Right forelimb (tissue), 1 donor: ENCODE data around the gene KCNJ18.
"Not testable (repeated sequence)": the region's sequence is repeated elsewhere in the genome, so short reads cannot be mapped to it uniquely, and the experiment has no call there.

Experiments used
- DNase-seq: peaks from one replicate; pipeline ENCODE4 v3.0.0-alpha.2; 2018

The KCNJ18 gene

DNA sequence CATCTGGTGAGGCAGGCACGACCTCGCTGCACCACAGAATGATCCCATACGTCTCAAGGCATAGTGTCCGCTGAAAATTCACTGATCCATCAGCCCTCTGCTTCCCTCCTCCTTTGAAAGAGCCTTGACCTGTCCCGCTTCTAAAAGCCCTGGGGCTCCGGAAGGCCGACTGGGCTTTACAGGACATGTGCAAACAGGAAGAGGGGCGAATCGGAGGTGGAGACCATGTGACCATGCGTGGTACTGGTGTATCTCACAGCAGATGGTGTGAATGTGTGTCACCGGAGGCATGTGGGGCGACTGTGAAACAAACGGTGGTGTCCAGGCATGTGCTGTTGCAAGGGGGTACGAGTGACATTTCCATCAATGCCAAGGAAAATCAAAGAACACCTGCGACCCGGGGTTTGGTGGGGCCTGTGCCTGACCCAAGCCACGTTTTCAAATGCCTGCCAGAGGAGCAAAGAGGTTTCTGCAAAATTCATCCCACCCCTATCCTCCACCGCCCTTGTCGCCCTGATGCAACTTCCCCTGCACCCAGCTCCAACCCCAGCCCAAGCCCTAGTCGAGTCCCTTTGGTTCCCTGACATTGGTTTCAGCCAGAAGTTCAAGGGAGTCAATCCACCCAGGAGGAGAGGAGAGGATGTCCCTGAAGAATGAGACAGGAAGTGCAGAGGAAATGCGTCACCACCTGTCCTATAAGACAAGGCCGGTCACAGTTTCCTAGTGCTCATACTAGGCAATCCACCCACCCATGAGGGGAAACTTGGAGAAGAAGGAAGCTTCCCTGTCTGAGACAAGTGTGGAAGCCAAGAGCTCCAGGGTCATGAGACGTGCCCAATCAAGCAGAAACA is 5.9 kb upstream of the KCNJ18 start:
- DNase-seq, result no peak

DNA sequence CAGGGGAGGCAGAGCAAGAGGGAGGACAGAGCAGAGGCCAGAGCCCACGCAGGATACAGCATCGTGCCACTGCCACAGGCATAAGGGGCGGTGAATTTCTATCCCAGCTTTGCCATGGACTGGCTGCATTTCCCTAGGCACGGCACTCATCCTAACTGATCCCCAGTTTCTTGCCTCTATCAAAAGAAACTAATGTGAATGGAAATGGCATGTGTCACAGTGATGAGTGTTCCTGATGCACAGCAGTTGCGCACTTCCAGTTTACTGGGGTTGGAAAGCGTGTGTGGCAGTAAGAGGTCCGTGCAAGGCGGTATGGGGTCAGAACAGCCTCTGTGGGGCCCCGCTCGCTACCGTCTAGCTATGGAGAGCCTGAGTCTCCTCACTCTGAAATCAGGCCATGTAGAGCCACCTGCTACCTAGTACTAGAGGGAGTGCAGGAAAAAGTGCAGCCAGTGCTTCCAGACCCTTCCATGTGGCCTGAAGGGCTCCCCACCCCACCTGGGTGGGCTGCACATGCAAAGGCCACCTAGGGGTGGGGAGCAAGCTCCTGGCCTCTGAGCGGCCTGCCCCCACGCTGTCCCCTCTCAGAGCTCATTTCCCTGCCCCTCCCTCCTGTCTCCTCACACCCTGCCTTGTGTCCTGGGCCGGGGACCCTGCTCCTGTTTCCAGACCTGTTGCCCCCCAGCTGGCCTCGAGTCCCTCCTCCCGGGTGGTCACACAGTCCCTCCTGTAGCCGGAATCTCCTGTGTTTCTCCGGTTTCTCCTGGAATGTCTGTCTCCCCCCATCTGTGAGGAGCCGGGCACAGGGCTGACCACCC is 5.0 kb upstream of the KCNJ18 start:
- DNase-seq, result no peak

DNA sequence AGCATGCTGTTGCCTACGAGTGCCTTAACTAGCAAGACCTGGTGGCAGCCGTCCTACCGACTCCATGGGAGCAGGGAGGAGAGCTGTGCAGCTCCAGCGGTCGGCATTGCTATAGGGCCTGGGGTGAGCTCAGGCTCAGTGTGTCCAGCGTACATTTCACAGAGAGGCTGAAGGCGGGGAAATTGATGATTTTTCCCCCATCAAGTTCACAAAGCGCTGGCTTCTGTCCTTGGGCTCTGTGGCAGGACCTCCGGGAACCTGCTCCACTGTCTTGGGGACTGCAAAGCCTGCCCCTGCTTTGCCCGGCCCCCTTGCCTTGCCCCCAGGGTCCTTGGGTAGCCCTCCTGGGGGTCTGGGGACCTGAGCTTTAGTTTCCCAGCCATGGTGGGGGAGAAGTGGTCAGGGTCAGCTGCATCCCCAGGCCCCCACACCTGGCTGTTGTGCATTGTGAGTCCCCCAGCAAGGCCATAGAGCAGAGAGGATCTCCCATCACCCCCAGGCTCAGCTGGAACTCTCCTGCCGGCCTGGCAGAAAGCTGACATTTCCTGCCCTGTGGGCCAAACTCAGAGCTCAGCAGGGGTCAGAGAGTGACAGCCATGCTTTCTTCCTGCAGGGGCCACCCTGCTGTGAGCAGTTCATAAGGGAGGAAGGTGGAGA is 3.9 kb upstream of the KCNJ18 start:
- no peak for DNase-seq

DNA sequence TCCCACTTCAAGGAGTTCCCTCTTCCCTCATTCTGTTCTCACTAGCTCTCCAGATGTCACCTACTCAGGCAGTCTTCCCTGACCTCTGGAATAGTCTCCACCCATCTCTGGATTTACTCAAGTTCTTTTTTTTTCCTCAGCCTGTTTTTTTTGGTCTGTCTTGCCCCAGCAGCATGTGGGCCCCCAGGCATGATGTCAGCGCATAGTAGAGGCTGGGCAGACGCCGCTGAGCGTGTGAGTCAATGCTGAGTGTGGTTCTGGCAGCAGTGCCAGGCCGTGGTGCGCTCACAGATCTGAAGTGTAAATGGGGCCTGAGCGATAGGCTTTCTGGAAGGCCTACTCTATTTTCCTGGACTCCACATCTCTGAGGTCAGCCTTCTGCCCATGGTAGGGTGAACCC is 2.7 kb upstream of the KCNJ18 start:
- DNase-seq, result no peak

DNA sequence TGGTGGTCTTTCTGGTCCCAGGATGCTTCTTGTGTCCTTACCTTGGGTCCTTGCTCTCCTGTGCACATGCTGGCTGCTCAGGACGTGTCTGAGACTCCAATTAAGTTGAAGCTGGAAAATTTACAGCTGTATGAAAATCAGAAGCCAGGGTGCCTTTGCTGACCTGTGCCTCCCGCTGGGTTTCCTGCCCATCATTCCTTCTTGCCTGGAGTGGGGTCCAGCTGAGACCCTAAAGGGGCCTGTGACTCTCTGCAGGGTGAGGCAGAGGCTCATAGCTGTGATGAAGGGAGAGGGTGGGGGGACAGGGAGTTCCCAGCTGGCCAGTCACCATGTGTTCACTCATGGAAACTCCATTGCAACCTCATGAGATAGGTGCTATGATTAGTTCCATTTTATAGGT is 1.5 kb upstream of the KCNJ18 start:
- DNase-seq, result not testable (repeated sequence)

DNA sequence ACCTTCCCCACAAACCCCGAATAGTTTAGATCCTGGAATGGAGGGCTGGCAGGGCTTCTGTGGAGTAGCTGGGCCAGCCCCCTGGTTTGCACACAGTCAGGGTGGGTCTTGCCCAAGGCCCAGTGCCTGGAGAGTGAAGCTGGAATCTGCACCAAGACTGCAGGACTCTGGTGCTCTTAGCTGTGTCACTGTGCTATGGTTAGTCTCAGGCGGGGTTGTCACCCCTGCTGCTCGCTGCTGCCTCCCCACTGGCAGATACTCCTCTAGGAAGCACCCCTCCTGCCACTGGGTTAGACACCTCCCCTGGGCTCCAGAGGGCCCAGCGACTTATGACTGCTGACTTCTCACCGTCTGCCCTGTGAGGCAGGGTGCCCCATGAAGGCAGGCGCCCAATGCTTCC is 842 bp upstream of the KCNJ18 start:
- not testable (repeated sequence) for DNase-seq

DNA sequence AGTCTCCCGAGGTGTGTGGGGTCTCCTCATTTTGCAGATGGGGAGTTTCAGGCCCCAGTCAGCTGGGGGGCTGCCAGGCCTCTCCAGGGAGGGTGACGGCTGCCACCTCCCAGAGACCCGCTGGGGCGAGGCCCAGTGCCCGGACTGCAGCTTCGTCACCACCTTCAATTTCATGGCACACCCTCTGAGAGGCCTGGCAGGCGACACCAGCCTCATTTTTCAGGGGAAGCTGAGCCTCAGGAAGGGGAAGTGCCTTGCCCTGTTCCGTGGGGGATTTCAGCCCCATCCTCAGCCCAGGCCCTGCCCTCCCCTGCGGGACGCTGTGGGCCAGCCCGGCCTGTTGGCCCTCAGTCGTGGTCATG is 362 bp downstream of the KCNJ18 start:
- not testable (repeated sequence) for DNase-seq

GRCh38 chr17:21693391-21693796 is 1.1 kb downstream of the KCNJ18 start:
- DNase-seq, result not testable (repeated sequence)

DNA sequence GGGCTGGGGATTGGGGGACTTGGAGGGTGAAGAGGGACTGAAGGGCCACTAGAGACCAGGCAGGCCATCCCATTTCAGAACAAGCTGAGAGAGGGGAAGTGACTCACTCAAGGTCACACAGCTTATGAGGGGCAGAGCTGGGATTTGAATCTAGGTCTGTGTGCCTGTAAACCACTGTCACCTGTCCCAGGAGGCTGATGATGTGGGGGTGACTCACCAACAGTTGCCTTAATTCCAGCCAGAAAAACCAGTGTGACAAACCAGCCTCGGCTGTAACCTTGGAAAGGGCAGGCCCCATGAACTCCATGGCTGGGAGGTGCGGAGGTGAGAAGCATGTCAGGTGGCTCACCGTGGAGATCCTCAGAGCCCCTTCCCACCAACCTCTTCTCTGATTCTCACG is 1.6 kb downstream of the KCNJ18 start:
- not testable (repeated sequence) for DNase-seq

DNA sequence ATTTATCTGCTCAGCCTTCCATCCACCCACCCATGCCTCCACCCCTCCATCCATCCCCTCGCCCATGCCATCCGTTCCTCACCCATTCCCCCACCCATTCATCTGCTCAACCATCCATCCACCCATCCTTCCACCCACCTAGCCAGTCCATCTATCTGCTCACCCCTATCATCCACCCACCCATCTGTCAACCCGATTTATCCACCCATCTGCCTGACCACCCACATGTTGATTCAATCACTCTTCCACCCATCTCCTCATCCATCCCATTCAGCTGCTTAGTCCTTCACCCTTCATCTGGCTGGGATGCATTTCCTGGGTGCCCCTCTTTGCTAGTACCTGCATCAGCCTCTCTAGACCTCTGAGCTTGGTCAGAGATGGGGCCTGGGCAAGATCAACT is 3.9 kb downstream of the KCNJ18 start:
- DNase-seq, result not testable (repeated sequence)

DNA sequence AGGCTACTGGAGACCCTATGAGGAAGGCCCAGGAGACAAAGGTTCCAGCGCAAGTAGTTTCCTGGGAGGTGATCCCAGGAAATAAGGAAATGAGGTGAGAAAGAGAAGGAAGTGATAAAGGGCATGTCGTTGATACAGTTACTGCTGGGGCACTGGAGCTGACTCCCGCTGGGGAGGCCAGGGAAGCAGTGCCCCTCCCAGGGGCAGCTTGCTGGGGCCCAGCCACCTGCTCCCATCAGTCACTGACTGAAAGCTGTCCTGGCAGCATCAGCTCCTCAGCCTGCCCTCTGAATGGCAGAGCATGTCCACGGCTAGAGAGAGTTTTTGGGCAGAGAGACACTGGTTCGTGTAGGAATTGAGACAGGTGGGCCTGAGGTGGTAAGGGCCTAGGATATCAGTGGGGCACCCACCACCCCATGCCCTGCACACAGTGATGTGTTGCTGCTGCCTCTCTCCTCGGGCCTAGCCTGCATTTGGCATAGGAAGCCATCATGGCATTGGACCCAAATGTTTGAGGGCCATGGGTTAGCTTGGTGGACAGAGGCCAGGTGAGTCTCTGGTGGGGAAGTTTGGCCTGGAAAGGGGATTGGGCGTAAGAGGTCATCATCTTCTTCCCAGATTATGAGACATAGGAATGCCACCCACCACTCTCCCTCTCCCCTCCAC is 4.7 kb downstream of the KCNJ18 start:
- not testable (repeated sequence) for DNase-seq

GRCh38 chr17:21697508-21697860 is 5.2 kb downstream of the KCNJ18 start:
- not testable (repeated sequence) for DNase-seq

DNA sequence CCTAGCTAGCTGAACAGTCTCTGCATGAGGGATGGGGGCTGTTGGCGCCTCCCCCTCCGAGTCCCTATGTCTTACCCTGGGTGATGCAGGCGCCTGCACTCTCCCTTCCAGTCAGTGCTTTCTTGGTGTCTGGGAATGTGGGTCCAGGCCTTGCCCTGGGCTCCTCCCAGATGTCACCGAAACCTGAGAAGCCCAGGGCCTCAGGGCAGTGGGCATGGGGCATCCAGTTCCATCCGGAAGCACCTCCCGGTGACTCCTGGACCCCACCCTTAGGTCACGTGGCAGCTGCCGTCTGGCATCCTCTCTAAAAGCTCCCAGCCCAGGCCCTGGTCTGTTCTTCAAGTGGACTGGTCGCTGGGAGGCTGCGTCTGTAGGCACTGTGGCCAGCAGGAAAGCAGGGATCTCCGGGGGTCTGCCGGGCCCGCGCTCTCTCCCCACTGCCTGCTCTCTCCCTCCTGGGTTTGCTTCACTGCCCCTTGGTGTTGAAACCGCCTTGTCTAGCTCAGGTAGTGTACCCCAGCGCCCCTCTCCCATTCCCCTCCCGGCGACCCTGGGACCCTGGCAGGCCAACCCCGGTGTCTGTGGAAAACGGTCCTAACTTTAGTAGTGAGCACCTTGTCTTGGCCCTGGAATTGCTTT is 6.2 kb downstream of the KCNJ18 start:
- not testable (repeated sequence) for DNase-seq

DNA sequence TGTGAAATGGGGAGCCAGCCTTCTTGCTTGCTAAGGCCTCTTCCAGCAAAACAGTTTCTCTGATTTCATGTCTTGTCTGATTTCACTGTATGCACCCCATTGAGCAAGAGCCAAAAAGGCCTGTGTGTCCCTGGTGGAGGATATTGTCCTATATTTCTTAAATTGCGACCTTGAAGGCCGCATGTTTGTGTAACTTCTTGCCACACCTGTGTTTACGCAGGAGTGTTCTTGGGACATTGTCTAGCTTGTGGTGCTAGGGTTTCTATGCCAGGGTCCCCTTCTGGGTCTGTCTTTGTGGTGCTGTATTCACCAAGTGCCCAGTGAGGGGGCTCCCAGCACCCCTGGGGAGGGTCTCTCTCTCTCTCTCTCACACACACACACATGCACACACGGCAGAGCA is 6.8 kb downstream of the KCNJ18 start:
- not testable (repeated sequence) for DNase-seq

DNA sequence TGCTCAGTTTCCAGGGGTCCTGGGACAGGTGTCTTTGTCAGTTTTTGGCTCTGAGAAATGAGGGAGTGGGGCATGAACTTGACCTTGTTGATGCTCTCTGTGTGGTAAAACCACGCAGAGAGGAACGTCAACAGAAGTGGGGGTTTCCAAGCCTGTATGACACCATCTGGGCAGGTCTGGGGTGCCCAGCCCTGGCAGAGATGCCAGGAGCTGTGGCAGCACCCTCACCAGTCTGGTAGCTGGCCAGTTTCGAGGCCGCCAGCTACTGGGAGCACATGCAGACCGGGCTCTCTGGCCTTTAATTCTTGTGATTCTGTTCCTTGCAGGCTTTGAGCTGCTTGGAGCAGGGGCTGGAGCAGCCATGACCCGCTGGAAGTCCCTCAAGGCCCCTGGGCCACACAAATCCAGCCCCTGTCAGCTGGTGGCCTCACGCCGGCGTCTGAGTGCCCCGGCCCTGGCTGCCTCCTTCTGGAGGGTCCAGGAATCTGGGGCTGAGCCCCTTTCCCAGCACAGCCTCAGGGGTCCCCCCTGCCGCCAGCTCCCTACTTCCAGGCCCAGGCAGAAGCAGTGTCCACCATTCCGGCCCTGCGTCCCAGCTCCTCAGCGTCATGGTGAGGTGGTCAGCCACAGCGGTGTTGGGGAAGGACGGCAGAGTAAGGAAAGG is 7.4 kb downstream of the KCNJ18 start:
- not testable (repeated sequence) for DNase-seq

GRCh38 chr17:21701090-21701489 is 8.8 kb downstream of the KCNJ18 start:
- DNase-seq, result not testable (repeated sequence)

GRCh38 chr17:21702029-21702428 is 9.7 kb downstream of the KCNJ18 start:
- DNase-seq, result not testable (repeated sequence)

DNA sequence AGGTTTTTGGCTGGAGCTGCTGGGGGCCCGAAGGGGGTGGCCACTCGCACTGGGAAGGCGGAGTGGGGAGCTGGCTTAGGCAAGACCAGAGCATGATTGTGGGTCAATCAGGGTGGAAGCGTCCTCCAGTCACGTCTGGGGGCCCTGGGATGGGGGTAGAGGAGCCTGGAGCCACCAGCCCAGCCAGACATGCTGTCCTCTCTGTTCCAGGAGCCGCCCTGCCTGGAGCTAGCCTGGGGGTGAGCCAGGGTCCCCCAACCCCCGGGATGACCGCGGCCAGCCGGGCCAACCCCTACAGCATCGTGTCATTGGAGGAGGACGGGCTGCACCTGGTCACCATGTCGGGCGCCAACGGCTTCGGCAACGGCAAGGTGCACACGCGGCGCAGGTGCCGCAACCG is 10.2 kb downstream of the KCNJ18 start:
- DNase-seq, result not testable (repeated sequence)

- not testable (repeated sequence) for DNase-seq
Observed at GRCh38 chr17:21702940-21703640, 10.8 kb downstream of the KCNJ18 start.

- DNase-seq, result not testable (repeated sequence)
Observed at GRCh38 chr17:21703891-21704872, 11.9 kb downstream of the KCNJ18 start.
